Spleen (tissue), 11 donors: ENCODE results near the gene IL19. TPM values are rescaled to one million over a fixed set of nuclear protein-coding genes. Genes with fewer than 3 reads are reported as not detected.

Experiments used
- DNase-seq: peaks from one replicate; pipeline ENCODE4 v3.0.0-alpha.2; 2020
- H3K27ac ChIP-seq, 8 donors: fragments of 200-600 bp; sonication (generic) in 7 of 8; 1 replicate in 4 of 8; 2 replicates in 4 of 8; pipeline versions ENCODE4 v1.5.0 to v1.8.0; 2016 to 2021; ENCODE audit warnings: inconsistent platforms in 4 of 8, mild to moderate bottlenecking in 4 of 8, moderate library complexity in 1 of 8
- H3K27me3 ChIP-seq, 7 donors: fragments of 200-600 bp; sonication (generic) in 6 of 7; replicated peaks in 1 of 7; 1 replicate in 4 of 7; 2 replicates in 3 of 7; pipeline versions ENCODE4 v1.5.0 to v1.8.0; 2016 to 2021; ENCODE audit warnings: inconsistent platforms in 3 of 7, mild to moderate bottlenecking in 1 of 7
- H3K36me3 ChIP-seq, 6 donors: fragments of 200-600 bp; sonication (generic) in 5 of 6; 1 replicate in 4 of 6; 2 replicates in 2 of 6; pipeline versions ENCODE4 v1.5.0 to v1.8.0; 2016 to 2021; ENCODE audit warnings: inconsistent platforms in 2 of 6
- H3K4me1 ChIP-seq, 6 donors: fragments of 200-600 bp; sonication (generic) in 5 of 6; 1 replicate in 3 of 6; 2 replicates in 3 of 6; pipeline versions ENCODE4 v1.5.0 to v1.8.0; 2016 to 2021; ENCODE audit warnings: inconsistent platforms in 3 of 6
- H3K4me3 ChIP-seq, 8 donors: fragments of 200-600 bp; sonication (generic) in 7 of 8; 1 replicate in 4 of 8; 2 replicates in 4 of 8; pipeline versions ENCODE4 v1.5.0 to v1.8.0; 2016 to 2021; ENCODE audit warnings: inconsistent platforms in 4 of 8, mild to moderate bottlenecking in 4 of 8, moderate library complexity in 2 of 8
- H3K9me3 ChIP-seq, 8 donors: fragments of 200-600 bp; sonication (generic) in 7 of 8; 1 replicate in 4 of 8; 2 replicates in 4 of 8; pipeline versions ENCODE4 v1.5.0 to v1.8.0; 2016 to 2021; ENCODE audit warnings: inconsistent platforms in 4 of 8
- CTCF ChIP-seq, 11 experiments: fragments of 200-600 bp in 7 of 11; fragments of 450-650 bp in 4 of 11; sonication (generic) in 4 of 11; IDR thresholded peaks in 8 of 11; conservative IDR thresholded peaks in 3 of 11; 1 replicate in 7 of 11; 2 replicates in 4 of 11; pipeline versions ENCODE4 v1.4.0 to v1.8.0; 2016 to 2021; ENCODE audit warnings: antibody characterized with exemption in 11 of 11, inconsistent platforms in 4 of 11, mild to moderate bottlenecking in 1 of 11
- POLR2A ChIP-seq, 3 donors: fragments of 450-650 bp; IDR thresholded peaks; one replicate each; pipeline ENCODE4 v1.5.1; 2017; ENCODE audit warnings: antibody characterized with exemption in 3 of 3, mild to moderate bottlenecking in 1 of 3
- POLR2AphosphoS5 ChIP-seq, 3 donors: sonication (generic); formaldehyde crosslinking; IDR thresholded peaks; one replicate each; pipeline ENCODE4 v1.5.1; 2017; ENCODE audit warnings: antibody characterized with exemption in 3 of 3
- WGBS, 5 donors: extraction: QIAGEN DNeasy Blood & Tissue Kit in 3 of 5; methylation state at CpG; one replicate each; pipeline versions ENCODE4 v1.1.5 to v1.1.7; 2013 to 2018; 5-methylcytosine and 5-hydroxymethylcytosine counted together
- intact Hi-C: fragments of 100-400 bp; cut with DNase I; formaldehyde crosslinking; loops from one replicate; pipeline ENCODE4 v1.15.0; 2023; ENCODE audit warnings: low total_unique reads
- polyA plus RNA-seq, 3 donors: library from polyadenylated mRNA; stranded (reverse); fragments of 200-250 nt; gene quantifications; one replicate each; pipeline ENCODE4 v1.2.1, GENCODE V29; 2013
- total RNA-seq, 7 donors: library from RNA; depleted of rRNA in 3 of 7; stranded (reverse); fragments of >200 nt in 3 of 7; fragmentation: NEBNext Ultra II Directional in 4 of 7; extraction: Animal tissue kit (Norgen Biotek cat#: 25700) in 4 of 7; gene quantifications; one replicate each; pipeline versions ENCODE4 v1.1.0 to v1.2.1, GENCODE V29; 2016 to 2021
- donor health status: healthy with polysubstance abuse.
- donor health status: DM: no; HTN: no; CAD: no; lungs with moderate emphysema.
- donor health status: DM: no; HTN: no; CAD: no.
- donor health status: Bipolar disorder and iron deficiency.
- donor health status: healthy.
- donor health status: DM: no; HTN: no; CAD: no.
- donor health status: DM: yes; HTN: yes; CAD: no.

The IL19 gene
- total and polyA plus RNA-seq, 10 donors = 0.09 to 2.2 (median 0.12) TPM; not detected in 7

- WGBS, 5 donors = 74 to 94% (median 80%) methylated on average over 5 of the region's 5 CpGs
- no peak for DNase-seq
- no peaks in the 10 kb centered on the region for H3K36me3 ChIP-seq
- TF ChIP-seq POLR2AphosphoS5 (IDR thresholded peaks at IDR 0.05) (no peak), CTCF (IDR thresholded peaks at IDR 0.05 in 8 of 11, conservative IDR thresholded peaks at IDR 0.05 in 3 of 11) (no peak), POLR2A (IDR thresholded peaks at IDR 0.05) (no peak)
- no peaks in the 10 kb centered on the region for H3K27me3 ChIP-seq
- intact Hi-C loops = no loop called here
- no peak overlapping the region for H3K4me3 ChIP-seq
- no peaks in the 10 kb centered on the region for H3K9me3 ChIP-seq
- H3K4me1 ChIP-seq = peaks cover 3 to 73% (median 34%) of the 10 kb centered on the region in 6 donors
- H3K27ac ChIP-seq = no peak overlapping the region
Observed at GRCh38 chr1:206787891-206788290, 17.3 kb downstream of the IL19 start.

GRCh38 chr1:206788487-206789050 is 18.0 kb downstream of the IL19 start:
- Histone ChIP-seq H3K4me3 (no peak overlapping the region), H3K9me3 (no peaks in the 10 kb centered on the region), H3K27me3 (no peaks in the 10 kb centered on the region), H3K27ac (no peak overlapping the region), H3K4me1 (peaks cover 1 to 73% (median 28%) of the 10 kb centered on the region in 6 donors), H3K36me3 (no peaks in the 10 kb centered on the region)
- intact Hi-C loops = no loop called here
- DNase-seq = no peak
- TF ChIP-seq POLR2AphosphoS5 (IDR thresholded peaks at IDR 0.05) = no peak
- TF ChIP-seq CTCF (IDR thresholded peaks at IDR 0.05 in 8 of 11, conservative IDR thresholded peaks at IDR 0.05 in 3 of 11) = no peak
- TF ChIP-seq POLR2A (IDR thresholded peaks at IDR 0.05) = no peak
- 95 to 98% (median 95%) methylated on average over 3 of the region's 3 CpGs for WGBS, 5 donors

GRCh38 chr1:206790502-206791250 is 20.1 kb downstream of the IL19 start:
- Histone ChIP-seq H3K27me3 (no peaks in the 10 kb centered on the region), H3K4me3 (no peak overlapping the region), H3K27ac (no peak overlapping the region), H3K4me1 (peaks cover 0 to 66% (median 17%) of the 10 kb centered on the region in 6 donors), H3K9me3 (no peaks in the 10 kb centered on the region), H3K36me3 (no peaks in the 10 kb centered on the region)
- DNase-seq = no peak
- intact Hi-C loops = no loop called here
- 72 to 82% (median 75%) methylated on average over 11 of the region's 11 CpGs for WGBS, 5 donors
- TF ChIP-seq CTCF (IDR thresholded peaks at IDR 0.05 in 8 of 11, conservative IDR thresholded peaks at IDR 0.05 in 3 of 11) = no peak
- TF ChIP-seq POLR2AphosphoS5 (IDR thresholded peaks at IDR 0.05) = no peak
- TF ChIP-seq POLR2A (IDR thresholded peaks at IDR 0.05) = no peak

GRCh38 chr1:206792939-206793607 is 22.5 kb downstream of the IL19 start:
- TF ChIP-seq POLR2AphosphoS5 (IDR thresholded peaks at IDR 0.05) (no peak), CTCF (IDR thresholded peaks at IDR 0.05 in 8 of 11, conservative IDR thresholded peaks at IDR 0.05 in 3 of 11) (no peak), POLR2A (IDR thresholded peaks at IDR 0.05) (no peak)
- DNase-seq = no peak
- 71 to 87% (median 79%) methylated on average over 16 of the region's 16 CpGs for WGBS, 5 donors
- Histone ChIP-seq H3K36me3 (no peaks in the 10 kb centered on the region), H3K4me3 (no peak overlapping the region), H3K27ac (no peak overlapping the region), H3K4me1 (peaks cover 0 to 68% (median 21%) of the 10 kb centered on the region in 6 donors), H3K27me3 (no peaks in the 10 kb centered on the region), H3K9me3 (no peaks in the 10 kb centered on the region)
- intact Hi-C loops = no loop called here
